NB4 (cell line): ENCODE results near the gene MRPL23.

Experiments
- CTCF ChIP-seq: IDR thresholded peaks from one replicate; pipeline ENCODE4 v1.5.1; 2012; ENCODE audit warnings: low read depth, low read length
- MAX ChIP-seq: IDR thresholded peaks from 2 replicates; pipeline ENCODE4 v1.6.1; 2011; ENCODE audit warnings: low read depth, low read length
- MYC ChIP-seq: IDR thresholded peaks from 2 replicates; pipeline ENCODE4 v1.6.1; 2011; ENCODE audit warnings: low read depth, low read length
- POLR2A ChIP-seq: IDR thresholded peaks from 2 replicates; pipeline ENCODE4 v1.6.1; 2011; ENCODE audit warnings: mild to moderate bottlenecking; ENCODE audit not compliant: insufficient read length; ENCODE audit errors: extremely low read depth

- TF ChIP-seq CTCF: no peak
- no peak for TF ChIP-seq MYC
- no peak for TF ChIP-seq POLR2A
- no peak for TF ChIP-seq MAX
These were observed 50.6 kb downstream of the MRPL23 start, which contains the start of gene H19 for GRCh38 chr11:1997755-1998154.
